Ramos (cell line): Measurements from ENCODE around the gene ARHGAP9.
"Not testable (repeated sequence)": the region's sequence is repeated elsewhere in the genome, so short reads cannot be mapped to it uniquely, and the experiment has no call there.

ENCODE experiments used
- in situ Hi-C: fragments of 300-500 bp; cut with MboI; formaldehyde crosslinking; loops from one replicate; pipeline ENCODE4 v1.14.3; 2022; ENCODE audit warnings: low sequenced_read_pairs; ENCODE audit not compliant: unreplicated experiment

Gene ARHGAP9

DNA sequence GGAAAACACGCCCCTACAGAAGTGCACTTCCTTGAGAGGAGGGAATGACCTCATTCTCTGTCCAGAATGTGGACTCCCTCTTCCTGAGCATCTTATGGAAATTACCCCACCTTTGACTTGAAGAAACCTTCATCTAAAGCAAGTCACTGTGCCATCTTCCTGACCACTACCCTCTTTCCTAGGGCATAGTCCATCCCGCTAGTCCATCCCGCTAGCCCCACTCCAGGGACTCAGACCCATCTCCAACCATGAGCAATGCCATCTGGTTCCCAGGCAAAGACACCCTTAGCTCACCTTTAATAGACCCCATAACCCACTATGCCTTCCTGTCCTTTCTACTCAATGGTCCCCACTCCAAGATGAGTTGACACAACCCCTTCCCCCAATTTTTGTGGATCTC is 29.6 kb downstream of the ARHGAP9 start:
- in situ Hi-C loops, result loop anchor here (25.0 kb wide), 1 partner anchor 213 kb away; the partner anchor contains the start of gene SHMT2

DNA sequence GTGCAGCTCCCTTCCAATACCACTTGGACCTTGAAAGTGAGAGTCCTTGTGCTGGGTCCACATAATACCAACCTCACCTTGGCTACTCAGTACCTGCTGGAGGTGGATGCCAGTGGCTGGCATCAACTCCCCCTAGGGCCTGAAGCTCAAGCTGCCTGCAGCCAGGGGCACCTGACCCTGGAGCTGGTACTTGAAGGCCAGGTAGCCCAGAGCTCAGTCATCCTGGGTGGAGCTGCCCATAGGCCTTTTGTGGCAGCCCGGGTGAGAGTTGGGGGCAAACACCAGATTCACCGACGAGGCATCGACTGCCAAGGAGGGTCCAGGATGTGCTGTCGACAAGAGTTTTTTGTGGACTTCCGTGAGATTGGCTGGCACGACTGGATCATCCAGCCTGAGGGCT is 30.3 kb downstream of the ARHGAP9 start:
- in situ Hi-C loops, result no loop called here

DNA sequence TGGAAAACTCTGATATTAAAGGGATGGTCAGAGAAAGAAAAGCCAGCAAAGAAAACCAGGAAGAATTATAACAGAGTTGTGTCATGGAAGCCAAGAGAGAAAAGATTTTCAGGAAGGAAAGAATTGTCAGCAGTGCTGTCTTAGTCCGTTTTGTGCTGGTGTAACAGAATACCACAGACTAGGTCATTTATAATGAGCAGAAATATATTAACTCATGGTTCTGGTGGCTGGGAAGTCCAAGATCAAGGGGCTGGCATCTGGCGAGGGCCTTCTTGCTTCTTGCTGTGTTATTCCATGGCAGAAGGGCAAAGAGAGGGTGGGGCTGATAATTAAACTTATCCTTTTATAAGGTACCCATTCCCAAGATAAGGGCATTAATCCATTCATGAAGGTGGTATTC is 31.0 kb downstream of the ARHGAP9 start:
- in situ Hi-C loops, result no loop called here

DNA sequence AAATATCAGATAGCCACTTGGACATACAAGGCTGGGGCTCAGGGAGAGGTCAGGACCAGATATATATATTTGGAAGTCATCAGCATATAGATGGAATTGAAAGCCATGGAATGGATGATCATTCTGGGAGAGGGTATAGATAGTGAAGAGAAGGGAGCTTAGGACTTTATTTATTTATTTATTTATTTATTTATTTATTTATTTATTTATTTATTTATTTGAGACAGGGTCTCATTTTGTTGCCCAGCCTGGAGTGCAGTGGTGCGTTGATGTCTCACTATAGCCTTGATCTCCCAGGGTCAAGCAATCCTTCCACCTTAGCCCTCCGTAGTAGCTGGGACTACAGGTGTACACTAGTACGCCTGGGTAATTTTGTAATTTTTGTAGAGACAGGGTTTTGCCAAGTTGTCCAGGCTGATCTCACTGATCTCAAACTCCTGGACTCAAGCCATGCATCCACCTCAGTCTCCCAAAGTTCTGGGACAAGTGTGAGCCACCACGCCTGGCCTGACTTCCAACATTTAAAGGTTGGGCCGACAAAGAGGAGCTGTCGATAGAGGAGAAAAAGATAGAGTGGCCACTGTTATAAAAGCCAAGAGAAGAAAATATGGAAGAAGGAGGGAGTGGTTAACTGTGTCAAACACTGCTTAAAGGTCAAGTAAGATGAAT is 33.2 kb downstream of the ARHGAP9 start:
- in situ Hi-C loops, result no loop called here

DNA sequence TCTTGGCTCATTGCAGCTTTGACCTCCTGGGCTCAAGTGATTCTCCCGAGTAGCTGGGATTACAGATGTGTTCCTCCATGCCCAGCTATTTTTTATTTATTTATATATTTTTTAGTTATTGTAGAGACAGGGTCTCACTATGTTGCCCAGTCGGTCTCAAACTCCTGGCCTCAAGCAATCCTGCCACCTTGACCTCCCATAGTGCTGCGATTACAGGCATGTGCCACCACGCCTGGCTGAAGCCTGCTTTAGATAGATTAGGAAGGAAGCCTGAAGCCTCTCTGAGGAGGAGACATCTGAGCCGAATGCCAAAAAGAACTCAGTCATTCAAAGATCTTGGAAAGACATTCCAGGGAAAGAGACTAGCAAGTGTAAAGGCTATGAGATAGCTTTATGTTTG is 34.9 kb downstream of the ARHGAP9 start:
- in situ Hi-C loops, result no loop called here

DNA sequence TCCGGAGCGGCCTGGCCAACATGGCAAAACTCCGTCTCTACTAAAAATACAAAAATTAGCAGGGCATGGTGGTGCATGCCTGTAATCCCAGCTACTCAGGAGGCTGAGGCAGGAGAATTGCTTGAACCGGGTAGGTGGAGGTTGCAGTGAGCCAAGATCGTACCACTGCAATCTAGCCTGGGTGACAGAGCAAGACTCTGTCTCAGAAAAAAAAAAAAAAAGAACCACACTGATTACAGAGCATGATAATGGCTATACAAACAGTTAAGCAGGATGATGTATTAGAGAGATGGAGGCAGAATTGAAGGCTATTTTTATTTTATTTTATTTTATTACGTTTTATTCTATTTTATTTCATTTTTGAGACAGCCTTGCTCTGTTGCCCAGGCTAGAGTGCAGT is 35.3 kb downstream of the ARHGAP9 start:
- in situ Hi-C loops, result not testable (repeated sequence)

DNA sequence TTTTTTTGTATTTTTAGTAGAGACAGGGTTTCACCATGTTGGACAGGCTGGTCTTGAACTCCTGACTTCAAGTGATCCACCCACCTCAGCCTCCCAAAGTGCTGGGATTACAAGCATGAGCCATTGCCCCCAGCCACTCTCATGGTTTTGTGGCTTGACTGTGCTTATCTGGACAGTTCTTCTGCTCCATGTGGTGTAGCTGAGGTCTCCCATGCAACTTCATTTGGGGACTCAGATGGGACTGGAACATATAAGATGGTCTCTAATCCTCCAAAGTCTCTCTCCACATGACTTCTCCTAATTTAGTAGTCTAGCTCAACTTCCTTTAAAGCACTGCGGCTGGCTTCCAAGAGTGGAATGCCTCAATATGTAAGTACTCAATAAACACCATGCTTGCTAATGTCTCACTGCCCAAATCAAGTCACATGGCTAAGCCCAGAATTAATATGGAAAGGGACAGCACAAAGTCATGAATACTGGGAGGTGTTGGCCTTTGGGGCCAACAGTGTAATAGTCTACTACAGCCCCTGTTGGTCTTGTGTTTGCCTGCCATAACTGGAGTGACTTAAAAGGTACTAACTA is 37.7 kb downstream of the ARHGAP9 start:
- in situ Hi-C loops, result no loop called here

DNA sequence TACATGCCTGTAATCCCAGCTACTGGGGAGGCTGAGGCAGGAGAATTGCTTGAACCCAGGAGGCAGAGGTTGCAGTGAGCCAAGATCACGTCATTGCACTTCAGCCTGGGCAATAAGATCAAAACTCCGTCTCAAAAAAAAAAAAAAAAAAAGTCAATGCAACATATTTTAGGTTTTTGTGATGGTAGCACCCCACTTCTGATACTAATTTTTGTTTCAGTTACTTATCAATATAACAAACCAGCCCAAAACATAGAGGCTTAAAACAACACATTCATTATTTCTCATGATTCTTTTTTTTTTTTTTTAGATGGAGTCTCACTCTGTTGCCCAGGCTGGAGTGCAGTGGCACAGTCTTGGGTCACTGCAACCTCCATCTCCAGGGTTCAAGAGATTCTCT is 38.3 kb downstream of the ARHGAP9 start:
- in situ Hi-C loops, result not testable (repeated sequence)

DNA sequence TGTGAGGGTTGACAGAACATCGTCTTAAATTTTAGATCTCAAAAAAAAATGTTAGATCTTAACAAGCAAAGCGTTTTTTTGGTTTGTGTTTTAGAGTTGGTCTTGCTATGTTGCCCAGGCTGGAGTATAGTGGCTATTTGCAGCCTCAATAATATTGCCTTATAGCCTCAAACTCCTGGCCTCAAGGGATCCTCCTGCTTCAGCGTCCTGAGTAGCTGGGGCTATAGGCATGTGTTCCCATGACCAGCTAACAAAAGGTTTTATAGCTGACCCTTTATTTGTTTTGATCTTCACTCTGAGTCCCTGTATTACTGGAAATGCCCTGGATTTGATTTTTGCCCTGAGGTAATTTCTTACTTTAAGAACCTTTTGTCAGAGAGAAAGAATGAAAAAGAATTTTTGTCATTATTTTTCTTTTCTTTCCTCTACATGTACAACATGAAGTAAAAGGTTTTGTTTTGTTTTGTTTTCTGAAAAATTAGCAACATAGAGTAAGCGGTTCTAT is 39.9 kb downstream of the ARHGAP9 start:
- in situ Hi-C loops, result no loop called here

DNA sequence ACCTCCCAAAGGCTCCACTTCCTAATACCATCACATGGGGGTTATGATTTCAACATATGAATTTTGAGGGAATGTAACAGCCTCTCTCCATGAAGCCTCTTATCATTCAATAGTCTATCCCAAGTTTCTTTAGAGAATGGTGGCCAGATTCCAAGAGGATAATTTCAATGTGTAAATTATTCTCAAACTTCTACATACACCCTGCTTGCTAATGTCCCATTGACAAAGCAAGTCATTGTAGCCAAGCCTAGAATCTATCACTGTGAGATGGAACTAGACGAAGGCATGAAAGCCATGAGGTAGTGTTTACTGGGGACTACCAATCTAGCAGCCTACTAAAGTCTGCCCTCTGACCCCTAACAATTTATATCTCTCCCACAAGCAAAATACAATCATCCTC is 41.3 kb downstream of the ARHGAP9 start:
- in situ Hi-C loops, result no loop called here

DNA sequence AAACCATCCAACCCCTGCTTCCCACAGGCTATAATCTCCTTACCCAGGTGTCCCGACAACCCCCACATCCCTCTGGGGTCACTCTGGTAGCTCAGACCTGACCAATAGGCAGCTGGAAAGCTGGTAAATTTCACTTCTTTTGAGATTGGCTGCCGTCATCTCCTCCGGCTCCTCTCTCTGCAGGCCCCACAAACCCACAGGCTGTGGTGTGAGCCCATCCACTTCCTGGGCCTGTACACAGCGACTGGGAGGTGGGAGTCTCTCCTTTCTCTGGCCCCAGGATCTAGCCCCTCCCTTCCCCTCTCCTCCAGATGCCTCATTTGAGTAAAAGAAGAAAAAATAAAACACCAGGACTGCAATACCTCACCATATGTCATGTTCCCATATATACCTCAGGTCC is 44.4 kb downstream of the ARHGAP9 start:
- in situ Hi-C loops, result no loop called here

DNA sequence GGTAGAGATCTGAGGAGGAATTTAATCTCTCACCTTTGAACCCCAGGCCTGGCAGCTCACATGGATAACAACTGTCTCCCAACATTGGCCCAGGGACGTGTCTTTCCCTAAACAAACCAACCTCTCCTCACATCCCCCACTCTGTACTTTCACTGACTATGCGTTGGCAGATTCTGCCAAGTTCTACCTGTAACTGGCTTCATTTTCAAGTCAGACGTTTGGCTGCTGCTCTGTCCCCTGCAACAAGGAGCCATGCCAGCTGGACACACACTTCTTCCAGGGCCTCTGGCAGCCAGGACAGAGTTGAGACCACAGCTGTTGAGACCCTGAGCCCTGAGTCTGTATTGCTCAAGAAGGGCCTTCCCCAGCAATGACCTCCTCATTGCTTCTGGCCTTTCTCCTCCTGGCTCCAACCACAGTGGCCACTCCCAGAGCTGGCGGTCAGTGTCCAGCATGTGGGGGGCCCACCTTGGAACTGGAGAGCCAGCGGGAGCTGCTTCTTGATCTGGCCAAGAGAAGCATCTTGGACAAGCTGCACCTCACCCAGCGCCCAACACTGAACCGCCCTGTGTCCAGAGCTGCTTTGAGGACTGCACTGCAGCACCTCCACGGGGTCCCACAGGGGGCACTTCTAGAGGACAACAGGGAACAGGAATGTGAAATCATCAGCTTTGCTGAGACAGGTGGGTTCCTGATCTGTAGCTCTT is 45.0 kb downstream of the ARHGAP9 start, which contains the start of gene INHBC:
Gene INHBC, plus strand, starts transcription at position 268 of the 707 bp plus-strand sequence. Its CDS starts 103 bp downstream, at position 371.
- in situ Hi-C loops, result no loop called here

DNA sequence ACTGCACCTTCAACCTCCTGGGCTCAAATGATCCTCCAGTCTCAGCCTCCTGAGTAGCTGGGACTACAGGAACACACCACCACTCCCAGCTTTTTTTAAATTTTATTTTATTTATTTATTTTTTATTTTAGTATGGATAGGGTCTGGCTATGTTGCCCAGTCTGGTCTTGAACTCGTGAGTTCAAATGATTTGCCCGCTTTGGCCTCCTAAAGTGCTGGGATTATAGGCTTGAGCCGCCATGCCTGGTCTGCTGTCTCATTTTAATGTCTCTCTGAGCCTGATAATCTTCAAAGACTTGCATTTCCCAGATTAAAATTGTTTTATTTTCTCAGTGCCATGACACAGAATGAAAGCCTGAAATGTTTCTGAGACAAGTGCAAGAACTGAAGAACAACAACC is 46.3 kb downstream of the ARHGAP9 start:
- in situ Hi-C loops, result no loop called here

DNA sequence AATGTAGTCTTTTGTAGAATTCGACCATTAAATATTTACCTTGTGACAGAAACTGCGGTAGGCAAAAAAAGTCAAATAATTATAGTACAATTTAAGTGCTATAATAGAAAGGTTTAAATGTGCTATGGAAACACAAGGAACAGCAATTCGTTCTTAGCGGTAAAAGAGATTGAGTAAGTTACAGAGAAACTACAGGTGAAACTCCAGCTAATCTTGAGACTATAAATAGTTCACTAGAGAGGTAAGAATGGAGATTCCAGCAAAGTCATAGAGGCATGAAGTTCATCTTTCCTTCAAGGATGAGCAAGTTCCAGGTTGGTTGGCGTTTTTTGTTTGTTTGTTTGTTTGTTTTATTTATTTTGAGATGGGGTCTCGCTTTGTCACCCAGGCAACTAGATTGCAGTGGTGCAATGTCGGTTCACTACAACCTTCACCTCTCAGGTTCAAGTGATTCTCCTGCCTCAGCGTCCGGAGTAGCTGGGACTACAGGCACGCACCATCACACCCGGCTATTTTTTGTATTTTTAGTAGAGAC is 47.9 kb downstream of the ARHGAP9 start:
- in situ Hi-C loops, result no loop called here

DNA sequence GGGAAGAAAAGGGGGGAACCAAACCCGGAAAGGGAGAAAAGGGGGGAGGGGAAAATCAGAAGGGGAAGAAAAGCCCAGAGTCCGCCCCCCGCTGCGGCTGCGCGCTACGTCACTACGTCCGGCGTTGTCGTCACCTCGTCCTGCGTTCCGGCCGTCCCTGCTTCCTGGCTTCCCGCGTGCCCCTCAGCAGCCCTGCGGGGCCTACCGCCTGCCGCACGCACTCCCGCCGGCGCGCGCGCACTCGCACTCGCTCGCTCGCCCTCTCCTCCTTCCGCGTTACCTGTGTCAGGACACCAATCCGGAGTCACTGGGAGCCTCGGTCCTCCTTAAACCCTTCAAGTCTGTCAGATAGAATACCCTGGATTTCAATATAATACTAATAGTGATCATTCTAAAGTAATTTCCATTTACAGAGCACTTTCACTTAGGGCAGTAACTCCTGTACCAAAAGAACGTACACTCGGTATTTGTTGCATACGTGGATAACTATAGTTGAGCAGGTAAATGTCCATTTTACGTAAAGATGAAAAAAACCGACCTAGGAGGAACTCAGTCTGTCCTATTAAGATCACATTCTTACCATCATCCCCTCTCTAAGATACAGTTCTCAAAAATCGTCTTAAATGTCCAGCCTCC is 48.6 kb downstream of the ARHGAP9 start, which contains the start of gene R3HDM2:
Gene R3HDM2, minus strand, starts transcription at position 113 of the 636 bp plus-strand sequence. CDS start 120,615 bp downstream, outside the sequence.
- in situ Hi-C loops, result no loop called here

DNA sequence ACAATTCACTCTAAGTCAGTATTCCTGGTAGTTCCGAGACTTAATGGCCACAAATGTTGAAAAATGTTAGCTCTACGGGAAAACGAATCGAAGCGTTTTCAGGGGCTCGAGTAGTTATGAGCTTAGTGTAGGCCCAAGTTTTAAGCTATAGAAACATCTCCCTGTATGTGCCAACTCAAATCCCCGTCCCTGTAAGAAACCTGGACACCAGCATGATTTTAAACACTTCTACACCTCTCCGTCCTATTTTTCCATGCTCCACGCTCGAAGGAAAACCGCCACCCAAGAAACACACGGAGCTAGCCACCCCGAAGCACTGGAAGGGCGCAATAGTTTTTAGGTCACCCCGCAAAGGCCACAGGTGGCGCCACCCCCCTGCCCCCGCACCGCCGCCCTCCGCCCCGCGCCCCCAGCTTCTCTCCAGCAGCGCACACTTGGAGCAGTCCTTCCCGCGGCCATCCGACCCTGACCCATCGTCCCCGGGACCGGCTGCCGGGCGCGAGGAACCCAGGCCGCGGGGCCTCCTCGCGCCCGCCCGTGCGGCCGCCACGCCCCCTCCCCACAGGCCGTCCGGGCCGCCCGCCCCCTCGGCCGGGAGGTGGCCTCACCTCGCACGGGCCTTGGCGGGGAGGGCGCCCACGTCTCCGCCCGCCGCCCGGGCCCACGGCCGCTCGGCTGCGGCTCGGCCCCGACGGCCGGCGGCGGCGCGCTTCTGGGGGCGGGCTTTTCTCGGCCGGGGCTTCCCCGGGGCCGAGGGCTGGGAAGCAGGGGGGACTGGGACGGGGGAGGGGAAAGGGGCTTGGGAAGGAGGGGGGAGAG is 49.3 kb downstream of the ARHGAP9 start:
- in situ Hi-C loops, result no loop called here

DNA sequence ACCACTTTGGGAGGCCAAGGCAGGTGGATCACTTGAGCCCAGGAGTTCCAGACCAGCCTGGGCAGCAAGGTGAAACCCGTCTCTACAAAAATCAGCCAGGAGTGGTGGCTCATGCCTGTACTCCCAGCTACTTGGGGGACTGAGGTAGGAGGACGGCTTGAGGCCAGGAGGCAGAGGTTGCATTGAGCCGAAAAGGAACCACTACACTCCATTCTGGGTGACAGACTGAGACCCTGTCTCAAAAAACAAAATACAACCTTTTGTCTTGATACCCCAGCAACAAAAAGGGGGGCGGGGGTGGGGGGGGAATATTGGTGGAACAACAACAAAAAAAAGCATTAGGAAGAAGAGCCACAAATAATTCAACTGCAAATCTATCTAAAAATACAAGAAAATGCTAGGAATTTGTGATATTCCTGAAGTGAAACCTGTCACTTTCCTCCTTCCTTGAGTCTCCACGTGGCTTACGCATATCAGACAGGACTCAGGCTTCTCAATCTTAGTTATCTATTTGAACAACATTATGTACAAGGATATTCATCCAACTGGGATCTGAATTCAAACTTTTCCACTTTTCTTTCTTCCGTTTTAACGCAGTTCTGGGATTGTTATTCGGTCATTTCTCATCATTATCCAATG is 50.1 kb downstream of the ARHGAP9 start:
- in situ Hi-C loops, result no loop called here

DNA sequence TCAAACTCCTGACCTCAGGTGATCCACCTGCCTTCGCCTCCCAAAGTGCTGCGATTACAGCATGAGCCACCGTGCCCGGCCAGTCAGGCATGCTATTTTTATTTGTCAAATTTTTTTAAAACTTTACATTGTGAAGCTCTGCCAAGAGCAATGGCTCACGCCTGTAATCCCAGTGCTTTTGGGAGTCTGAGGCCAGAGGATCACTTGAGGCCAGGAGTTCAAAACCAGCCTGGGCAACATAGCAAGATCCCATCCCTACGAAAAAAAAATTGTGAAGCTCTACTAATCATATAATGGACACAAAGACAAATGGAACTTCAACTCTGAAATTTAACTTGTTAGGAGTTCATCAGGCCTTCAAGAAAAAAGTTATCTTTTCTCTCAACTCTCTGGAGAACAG is 50.7 kb downstream of the ARHGAP9 start:
- in situ Hi-C loops, result no loop called here

DNA sequence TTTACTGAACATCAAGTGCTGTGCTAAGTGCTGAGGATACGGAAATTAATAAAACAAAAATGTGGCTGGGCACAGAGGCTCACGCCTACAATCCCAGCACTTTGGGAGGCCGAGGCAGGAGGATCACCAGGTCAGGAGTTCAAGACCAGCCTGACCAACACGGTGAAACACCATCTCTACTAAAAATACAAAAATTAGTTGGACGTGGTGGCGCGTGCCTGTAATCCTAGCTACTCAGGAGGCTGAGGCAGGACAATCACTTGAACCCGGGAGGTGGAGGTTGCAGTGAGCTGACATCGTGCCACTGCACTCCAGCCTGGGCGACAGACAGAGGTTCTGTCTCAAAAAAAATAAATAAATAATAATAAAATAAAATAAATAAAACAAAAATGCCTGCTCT is 52.7 kb downstream of the ARHGAP9 start:
- in situ Hi-C loops, result not testable (repeated sequence)
